Measurements from ENCODE around the gene ZBTB7B.

Gene ZBTB7B

GRCh38 chr1:154955718-154956543, 46.7 kb upstream of the ZBTB7B start, which contains the start of gene PBXIP1:
Gene PBXIP1 (minus strand): TSS chr1:154956099. CDS start chr1:154953721, 2,378 bp downstream.
- Histone ChIP-seq H3K4me2 (ENCODE audit: insufficient read depth, low read length, poor library complexity, severe bottlenecking) (peak within 1 kb of the TSS; percentile 76), H3K79me1 (ENCODE audit: low read depth, low read length) (peaks cover 12% of the 10 kb centered on the region), H2AFZ (ENCODE audit: low read length) (peak within 1 kb of the TSS; percentile 83), H3K14ac (ENCODE audit: low read length) (no peak within 1 kb of the TSS), H3K4ac (ENCODE audit: low read length) (peak within 1 kb of the TSS; percentile 14), H3K23ac (ENCODE audit: low read depth, low read length, poor library complexity) (no peak within 1 kb of the TSS), H2BK5ac (ENCODE audit: low read length) (peak within 1 kb of the TSS; percentile 26), H3K4me3 (ENCODE audit: low read length in 2 of 2) (peak within 1 kb of the TSS; percentile 59 to 84), H3K4me1 (ENCODE audit: control insufficient read depth in 2 of 2, insufficient read depth in 1 of 2, low read depth in 1 of 2, low read length in 2 of 2) (peaks cover 32 to 35% of the 10 kb centered on the region in 2 donors), H4K91ac (ENCODE audit: low read depth, low read length, poor library complexity) (no peak within 1 kb of the TSS), H3K9ac (ENCODE audit: low read depth, low read length, poor library complexity) (peak within 1 kb of the TSS; percentile 46), H3K9me3 (replicated peaks in 1 of 2; ENCODE audit: control insufficient read depth in 2 of 2, insufficient read depth in 1 of 2, low read depth in 1 of 2, low read length in 2 of 2) (no peaks in the 10 kb centered on the region), H2BK120ac (ENCODE audit: low read depth, low read length) (no peak within 1 kb of the TSS), H3K18ac (ENCODE audit: low read length) (peak within 1 kb of the TSS; percentile 78), H3K36me3 (replicated peaks in 1 of 2; ENCODE audit: control insufficient read depth in 2 of 2, insufficient read depth in 2 of 2, low read length in 2 of 2) (peaks cover 20 to 43% of the 10 kb centered on the region in 2 donors), H2BK15ac (ENCODE audit: low read length) (no peak within 1 kb of the TSS), H2AK5ac (ENCODE audit: low read depth, low read length) (peak within 1 kb of the TSS; percentile 73), H3K27me3 (ENCODE audit: control insufficient read depth in 3 of 3, insufficient read depth in 3 of 3, low read depth in 1 of 3, low read length in 3 of 3) (no peaks in the 10 kb centered on the region), H2BK12ac (ENCODE audit: low read length) (no peak within 1 kb of the TSS), H3K27ac (replicated peaks; ENCODE audit: low read length) (peak within 1 kb of the TSS; percentile 97), H4K8ac (ENCODE audit: low read depth, low read length) (no peak within 1 kb of the TSS)
- no CpG with 5 or more reads among the region's 18 CpGs for whole genome bisulfite sequencing, 2 donors (ENCODE audit: extremely low coverage in 2 of 2, insufficient read length in 2 of 2, insufficient replicate concordance in 1 of 2)
- DNase-seq (ENCODE audit: low spot score), result peak; percentile 97

- H3K18ac ChIP-seq (ENCODE audit: low read length), result peak overlapping the region; percentile 71
- H3K4me2 ChIP-seq (ENCODE audit: insufficient read depth, low read length, poor library complexity, severe bottlenecking), result peak overlapping the region; percentile 67
- H2AFZ ChIP-seq (ENCODE audit: low read length), result peak overlapping the region; percentile 83
- H4K8ac ChIP-seq (ENCODE audit: low read depth, low read length), result no peak overlapping the region
- H2BK15ac ChIP-seq (ENCODE audit: low read length), result no peak overlapping the region
- no peak for DNase-seq (ENCODE audit: low spot score)
- no peak overlapping the region for H3K14ac ChIP-seq (ENCODE audit: low read length)
- H2BK120ac ChIP-seq (ENCODE audit: low read depth, low read length), result no peak overlapping the region
- no peaks in the 10 kb centered on the region for H3K9me3 ChIP-seq (replicated peaks in 1 of 2; ENCODE audit: control insufficient read depth in 2 of 2, insufficient read depth in 1 of 2, low read depth in 1 of 2, low read length in 2 of 2)
- H3K4me3 ChIP-seq (ENCODE audit: low read length in 2 of 2), result peak overlapping the region in 1 of 2 donors; percentile 59
- peaks cover 15 to 37% of the 10 kb centered on the region in 2 donors for H3K36me3 ChIP-seq (replicated peaks in 1 of 2; ENCODE audit: control insufficient read depth in 2 of 2, insufficient read depth in 2 of 2, low read length in 2 of 2)
- H3K9ac ChIP-seq (ENCODE audit: low read depth, low read length, poor library complexity), result no peak overlapping the region
- H3K4me1 ChIP-seq (ENCODE audit: control insufficient read depth in 2 of 2, insufficient read depth in 1 of 2, low read depth in 1 of 2, low read length in 2 of 2), result peaks cover 32 to 35% of the 10 kb centered on the region in 2 donors
- H2BK12ac ChIP-seq (ENCODE audit: low read length), result no peak overlapping the region
- no peak overlapping the region for H4K91ac ChIP-seq (ENCODE audit: low read depth, low read length, poor library complexity)
- peak overlapping the region; percentile 14 for H3K4ac ChIP-seq (ENCODE audit: low read length)
- H2AK5ac ChIP-seq (ENCODE audit: low read depth, low read length), result peak overlapping the region; percentile 73
- no peak overlapping the region for H3K23ac ChIP-seq (ENCODE audit: low read depth, low read length, poor library complexity)
- H2BK5ac ChIP-seq (ENCODE audit: low read length), result peak overlapping the region; percentile 26
- peaks cover 12% of the 10 kb centered on the region for H3K79me1 ChIP-seq (ENCODE audit: low read depth, low read length)
- H3K27ac ChIP-seq (replicated peaks; ENCODE audit: low read length), result peak overlapping the region; percentile 85
- no peaks in the 10 kb centered on the region for H3K27me3 ChIP-seq (ENCODE audit: control insufficient read depth in 3 of 3, insufficient read depth in 3 of 3, low read depth in 1 of 3, low read length in 3 of 3)
- WGBS, 2 donors (ENCODE audit: extremely low coverage in 2 of 2, insufficient read length in 2 of 2, insufficient replicate concordance in 1 of 2), result no CpG with 5 or more reads among the region's 6 CpGs
Observed at GRCh38 chr1:154956544-154956941, 46.1 kb upstream of the ZBTB7B start.

GRCh38 chr1:154957091-154957657, 45.4 kb upstream of the ZBTB7B start:
- Histone ChIP-seq H3K36me3 (replicated peaks in 1 of 2; ENCODE audit: control insufficient read depth in 2 of 2, insufficient read depth in 2 of 2, low read length in 2 of 2) (peaks cover 15 to 33% of the 10 kb centered on the region in 2 donors), H3K27me3 (ENCODE audit: control insufficient read depth in 3 of 3, insufficient read depth in 3 of 3, low read depth in 1 of 3, low read length in 3 of 3) (no peaks in the 10 kb centered on the region), H3K4ac (ENCODE audit: low read length) (no peak overlapping the region), H3K23ac (ENCODE audit: low read depth, low read length, poor library complexity) (no peak overlapping the region), H3K4me1 (ENCODE audit: control insufficient read depth in 2 of 2, insufficient read depth in 1 of 2, low read depth in 1 of 2, low read length in 2 of 2) (peaks cover 32 to 35% of the 10 kb centered on the region in 2 donors), H3K79me1 (ENCODE audit: low read depth, low read length) (peaks cover 12% of the 10 kb centered on the region), H2BK5ac (ENCODE audit: low read length) (peak overlapping the region; percentile 26), H2BK12ac (ENCODE audit: low read length) (no peak overlapping the region), H2BK15ac (ENCODE audit: low read length) (peak overlapping the region; percentile 50), H3K4me3 (ENCODE audit: low read length in 2 of 2) (no peak overlapping the region), H2BK120ac (ENCODE audit: low read depth, low read length) (no peak overlapping the region), H3K27ac (replicated peaks; ENCODE audit: low read length) (peak overlapping the region; percentile 85), H3K9me3 (replicated peaks in 1 of 2; ENCODE audit: control insufficient read depth in 2 of 2, insufficient read depth in 1 of 2, low read depth in 1 of 2, low read length in 2 of 2) (no peaks in the 10 kb centered on the region), H4K8ac (ENCODE audit: low read depth, low read length) (no peak overlapping the region), H3K4me2 (ENCODE audit: insufficient read depth, low read length, poor library complexity, severe bottlenecking) (no peak overlapping the region), H3K18ac (ENCODE audit: low read length) (no peak overlapping the region), H3K14ac (ENCODE audit: low read length) (no peak overlapping the region), H3K9ac (ENCODE audit: low read depth, low read length, poor library complexity) (no peak overlapping the region), H2AK5ac (ENCODE audit: low read depth, low read length) (no peak overlapping the region), H2AFZ (ENCODE audit: low read length) (no peak overlapping the region), H4K91ac (ENCODE audit: low read depth, low read length, poor library complexity) (no peak overlapping the region)
- WGBS, 2 donors (ENCODE audit: extremely low coverage in 2 of 2, insufficient read length in 2 of 2, insufficient replicate concordance in 1 of 2), result no CpG with 5 or more reads among the region's 9 CpGs
- no peak for DNase-seq (ENCODE audit: low spot score)

- no peak overlapping the region for H3K18ac ChIP-seq (ENCODE audit: low read length)
- H3K79me1 ChIP-seq (ENCODE audit: low read depth, low read length), result peaks cover 12% of the 10 kb centered on the region
- H3K4me2 ChIP-seq (ENCODE audit: insufficient read depth, low read length, poor library complexity, severe bottlenecking), result no peak overlapping the region
- H2BK12ac ChIP-seq (ENCODE audit: low read length), result no peak overlapping the region
- H2BK120ac ChIP-seq (ENCODE audit: low read depth, low read length), result no peak overlapping the region
- no peak overlapping the region for H2BK15ac ChIP-seq (ENCODE audit: low read length)
- no peak overlapping the region for H4K91ac ChIP-seq (ENCODE audit: low read depth, low read length, poor library complexity)
- H3K27ac ChIP-seq (replicated peaks; ENCODE audit: low read length), result no peak overlapping the region
- no peak for DNase-seq (ENCODE audit: low spot score)
- no peak overlapping the region for H3K9ac ChIP-seq (ENCODE audit: low read depth, low read length, poor library complexity)
- H3K4me1 ChIP-seq (ENCODE audit: control insufficient read depth in 2 of 2, insufficient read depth in 1 of 2, low read depth in 1 of 2, low read length in 2 of 2), result peaks cover 32 to 38% of the 10 kb centered on the region in 2 donors
- no peak overlapping the region for H3K23ac ChIP-seq (ENCODE audit: low read depth, low read length, poor library complexity)
- WGBS, 2 donors (ENCODE audit: extremely low coverage in 2 of 2, insufficient read length in 2 of 2, insufficient replicate concordance in 1 of 2), result no CpG with 5 or more reads among the region's 2 CpGs
- H4K8ac ChIP-seq (ENCODE audit: low read depth, low read length), result no peak overlapping the region
- H2AK5ac ChIP-seq (ENCODE audit: low read depth, low read length), result no peak overlapping the region
- peaks cover 15 to 41% of the 10 kb centered on the region in 2 donors for H3K36me3 ChIP-seq (replicated peaks in 1 of 2; ENCODE audit: control insufficient read depth in 2 of 2, insufficient read depth in 2 of 2, low read length in 2 of 2)
- H3K9me3 ChIP-seq (replicated peaks in 1 of 2; ENCODE audit: control insufficient read depth in 2 of 2, insufficient read depth in 1 of 2, low read depth in 1 of 2, low read length in 2 of 2), result no peaks in the 10 kb centered on the region
- H3K27me3 ChIP-seq (ENCODE audit: control insufficient read depth in 3 of 3, insufficient read depth in 3 of 3, low read depth in 1 of 3, low read length in 3 of 3), result no peaks in the 10 kb centered on the region
- H3K14ac ChIP-seq (ENCODE audit: low read length), result no peak overlapping the region
- no peak overlapping the region for H3K4ac ChIP-seq (ENCODE audit: low read length)
- no peak overlapping the region for H2BK5ac ChIP-seq (ENCODE audit: low read length)
- no peak overlapping the region for H3K4me3 ChIP-seq (ENCODE audit: low read length in 2 of 2)
- no peak overlapping the region for H2AFZ ChIP-seq (ENCODE audit: low read length)
Observed at GRCh38 chr1:154958036-154958435, 44.6 kb upstream of the ZBTB7B start.

All from neuronal stem cell (in vitro differentiated cells).